ENCODE measurements around the gene FAM3A.

- TF ChIP-seq CTCF (IDR thresholded peaks at IDR 0.05; ENCODE audit: control extremely low read depth in 1 of 3, insufficient read depth in 1 of 3, low read depth in 1 of 3, low read length in 3 of 3) (no peak), TEAD4 (IDR thresholded peaks at IDR 0.05; ENCODE audit: low read depth, low read length) (no peak), POLR2A (IDR thresholded peaks at IDR 0.05; ENCODE audit: control extremely low read depth in 1 of 2, low read depth in 2 of 2, low read length in 2 of 2) (no peak), YY1 (IDR thresholded peaks at IDR 0.05; ENCODE audit: low read depth, low read length) (no peak), E2F6 (IDR thresholded peaks at IDR 0.05) (no peak), EZH2 (IDR thresholded peaks at IDR 0.05; ENCODE audit: low read depth, low read length, severe bottlenecking) (no peak), SAP30 (IDR thresholded peaks at IDR 0.05; ENCODE audit: insufficient read depth, insufficient replicate concordance, low read length) (no peak), EP300 (IDR thresholded peaks at IDR 0.05; ENCODE audit: borderline replicate concordance in 1 of 2, low read depth in 2 of 2, low read length in 2 of 2) (no peak), MAFK (IDR thresholded peaks at IDR 0.05; ENCODE audit: low read depth, low read length) (no peak), CEBPB (IDR thresholded peaks at IDR 0.05; ENCODE audit: low read depth, low read length) (no peak), POU5F1 (IDR thresholded peaks at IDR 0.05; ENCODE audit: low read depth, low read length) (no peak), TAF1 (IDR thresholded peaks at IDR 0.05; ENCODE audit: low read depth, low read length) (no peak), POLR2AphosphoS5 (IDR thresholded peaks at IDR 0.05; ENCODE audit: low read depth, low read length) (no peak)
Measured at GRCh38 chrX:154457491-154458115, 58.4 kb downstream of the FAM3A start.

Data from H1 (cell line).